Medulla oblongata (tissue), 1 donor: Measurements from ENCODE around the gene NOPCHAP1.
"Not testable (repeated sequence)": the region's sequence is repeated elsewhere in the genome, so short reads cannot be mapped to it uniquely, and the experiment has no call there.

Source experiments
- DNase-seq: peaks from one replicate; pipeline ENCODE4 v3.0.0-alpha.2; 2015; ENCODE audit errors: extremely low spot score

NOPCHAP1 gene, protein sequence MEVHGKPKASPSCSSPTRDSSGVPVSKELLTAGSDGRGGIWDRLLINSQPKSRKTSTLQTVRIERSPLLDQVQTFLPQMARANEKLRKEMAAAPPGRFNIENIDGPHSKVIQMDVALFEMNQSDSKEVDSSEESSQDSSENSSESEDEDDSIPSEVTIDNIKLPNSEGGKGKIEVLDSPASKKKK

DNA sequence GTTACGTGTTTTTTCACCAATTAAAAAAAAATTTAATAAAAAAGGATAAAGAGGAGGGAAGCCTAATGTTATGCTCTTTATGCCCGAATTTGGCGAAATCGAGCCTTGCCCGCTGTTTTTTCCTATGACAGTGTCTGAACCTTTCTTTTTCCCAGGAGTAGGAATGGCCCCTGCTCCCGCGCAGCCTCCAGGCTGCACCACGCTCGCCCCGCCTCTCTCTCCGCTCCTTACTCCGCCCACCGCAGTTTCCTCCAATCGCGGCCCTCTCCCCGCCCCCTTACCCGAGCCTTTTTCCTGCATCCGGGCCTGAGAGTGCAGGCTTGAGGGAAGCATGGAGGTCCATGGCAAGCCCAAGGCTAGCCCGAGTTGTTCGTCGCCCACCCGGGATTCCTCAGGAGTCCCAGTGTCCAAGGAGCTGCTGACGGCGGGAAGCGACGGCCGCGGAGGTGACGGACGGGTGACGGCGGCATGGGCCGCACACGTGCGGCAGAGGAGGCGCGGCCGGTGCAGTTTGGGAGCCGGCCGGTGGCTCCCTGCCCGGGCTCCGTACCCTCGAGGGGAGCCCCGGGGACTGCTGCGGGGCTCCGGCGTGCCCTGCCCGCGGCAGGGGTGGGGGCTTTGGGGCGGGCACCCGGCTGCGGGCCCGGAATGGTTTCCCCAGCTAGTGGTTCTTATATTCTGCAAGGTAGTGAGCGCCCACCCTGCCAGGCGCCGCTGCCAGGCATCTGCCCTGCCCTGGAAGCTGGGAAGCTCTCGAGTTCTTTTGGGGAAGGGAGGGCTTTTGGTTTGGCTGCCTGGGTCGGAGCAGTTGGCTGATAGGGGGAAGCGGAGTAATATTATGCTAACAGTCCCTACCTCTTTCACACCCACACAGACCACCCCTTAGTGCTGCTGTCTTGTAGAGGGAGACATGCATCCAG is at the start of gene NOPCHAP1:
TSS of gene NOPCHAP1 (plus strand) at position 295 of the 920 bp plus-strand sequence. CDS start at position 332, 37 bp downstream.
- peak; percentile 95 for DNase-seq

DNA sequence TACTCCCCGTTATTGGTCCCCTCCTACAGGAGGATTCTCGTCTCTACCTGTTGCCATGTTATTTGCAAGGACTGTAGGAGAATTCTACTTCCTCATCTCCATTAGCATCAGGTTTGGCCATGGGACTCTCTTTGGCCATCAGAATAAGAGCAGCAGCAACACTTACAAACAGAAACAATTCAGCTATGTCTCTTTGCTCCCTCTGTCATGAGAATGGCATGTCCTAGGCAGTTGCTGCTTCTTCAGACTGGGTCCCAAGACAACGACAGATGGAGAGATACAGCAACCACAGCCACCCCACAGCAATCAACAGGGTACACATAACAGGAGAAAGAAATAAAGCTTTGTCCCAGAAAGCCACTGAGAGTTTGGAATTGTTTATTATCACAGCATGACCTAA is 47.7 kb upstream of the NOPCHAP1 start:
- no peak for DNase-seq

DNA sequence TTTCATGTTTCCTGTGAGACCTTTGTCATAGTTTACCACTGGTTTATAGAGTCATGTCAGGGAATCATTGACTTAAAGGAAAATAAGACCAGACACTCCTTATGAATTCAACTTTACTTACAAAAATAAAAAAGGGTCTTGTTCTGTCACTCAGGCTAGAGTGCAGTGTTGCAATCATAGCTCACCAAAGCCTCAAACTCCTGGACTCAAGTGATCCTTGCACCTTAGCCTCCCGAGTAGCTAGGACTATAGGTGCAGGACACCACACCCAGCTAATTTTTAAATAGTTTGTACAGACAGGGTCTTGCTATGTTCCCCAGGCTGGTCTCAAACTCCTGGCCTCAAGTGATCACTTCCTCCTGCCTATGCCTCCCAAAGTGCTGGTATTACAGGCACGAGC is 47.0 kb upstream of the NOPCHAP1 start:
- DNase-seq, result no peak

DNA sequence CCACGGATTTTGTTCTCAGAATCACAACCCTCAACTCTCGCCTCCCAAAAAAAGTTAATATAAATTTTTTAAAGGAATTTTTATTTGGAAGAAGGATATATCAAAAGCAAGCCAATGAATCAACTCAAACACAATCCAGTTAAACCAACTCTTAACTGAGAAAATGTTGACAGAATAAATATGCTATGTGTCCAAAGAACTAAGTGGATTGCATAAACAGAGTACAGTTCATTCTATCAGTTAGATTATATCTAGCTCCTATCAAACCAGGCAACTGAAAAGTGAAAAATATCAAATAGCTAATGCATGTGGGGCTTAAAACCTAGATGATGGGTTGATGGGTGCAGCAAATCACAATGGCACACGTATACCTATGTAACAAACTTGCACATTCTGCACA is 44.7 kb upstream of the NOPCHAP1 start:
- DNase-seq, result no peak

DNA sequence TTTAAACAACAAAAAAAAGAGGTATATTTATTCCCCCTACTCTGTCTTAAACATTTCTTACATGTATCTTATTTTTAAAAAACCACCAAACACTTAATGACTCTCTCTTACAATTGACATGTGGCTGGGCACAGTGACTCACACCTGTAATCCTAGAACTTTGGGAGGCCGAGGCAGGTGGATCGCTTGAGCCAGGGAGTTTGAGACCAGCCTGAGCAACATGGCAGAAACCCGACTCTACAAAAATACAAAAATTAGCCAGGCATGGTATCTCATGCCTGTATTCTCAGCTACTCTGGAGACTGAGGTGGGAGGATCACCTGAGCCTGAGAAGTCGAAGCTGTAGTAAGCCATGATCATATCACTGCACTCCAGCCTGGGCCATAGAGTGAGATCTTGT is 44.0 kb upstream of the NOPCHAP1 start:
- DNase-seq, result no peak

DNA sequence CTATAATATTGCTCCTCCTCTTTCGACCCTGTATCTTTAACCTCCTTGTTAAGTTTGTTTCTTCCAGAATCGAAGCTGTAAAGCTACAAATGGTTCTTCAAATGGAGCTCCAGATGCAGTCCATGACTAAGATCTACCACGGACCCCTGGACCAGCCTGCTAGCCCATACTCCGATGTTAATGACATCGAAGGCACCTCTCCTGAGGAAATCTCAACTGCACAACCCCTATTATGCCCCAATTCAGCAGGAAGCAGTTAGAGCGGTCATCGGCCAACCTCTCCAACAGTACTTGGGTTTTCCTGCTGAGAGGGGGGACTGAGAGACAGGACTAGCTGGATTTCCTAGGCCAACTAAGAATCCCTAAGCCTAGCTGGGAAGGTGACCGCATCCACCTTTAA is 42.7 kb upstream of the NOPCHAP1 start:
- not testable (repeated sequence) for DNase-seq

DNA sequence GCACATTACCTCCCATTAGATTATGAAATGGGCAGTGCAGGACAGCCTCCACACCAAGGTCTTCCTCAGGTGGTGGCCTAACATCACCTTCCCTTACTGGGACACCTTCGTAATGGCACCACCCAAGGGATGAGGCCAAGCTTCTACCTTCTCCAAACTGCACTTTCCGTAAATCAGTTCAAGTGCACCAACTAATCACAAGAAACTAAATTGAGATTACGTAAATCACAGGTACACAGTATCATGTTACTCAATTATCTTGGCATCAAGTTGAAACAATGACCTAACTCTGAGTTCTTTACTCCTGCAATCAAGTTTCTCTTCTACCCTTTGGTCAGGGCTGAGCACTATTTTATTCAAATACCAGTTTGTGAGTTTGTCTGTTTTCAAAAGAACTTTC is 41.9 kb upstream of the NOPCHAP1 start:
- no peak for DNase-seq

DNA sequence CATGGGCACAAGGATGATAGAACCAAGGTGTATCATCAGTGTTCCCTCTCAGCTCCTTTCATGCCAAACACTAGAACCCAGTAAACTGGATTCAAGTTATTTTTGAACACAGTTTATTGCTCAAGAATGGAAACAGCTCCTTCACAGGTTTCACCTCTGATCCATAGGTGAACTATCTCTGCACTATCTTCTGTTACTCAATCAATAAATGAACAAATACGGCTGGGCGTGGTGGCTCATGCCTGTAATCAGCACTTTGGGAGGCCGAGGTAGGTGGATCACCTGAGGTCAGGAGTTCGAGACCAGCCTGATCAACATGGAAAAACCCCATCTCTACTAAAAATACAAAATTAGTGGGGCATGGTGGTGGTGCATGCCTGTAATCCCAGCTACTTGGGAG is 37.4 kb upstream of the NOPCHAP1 start:
- not testable (repeated sequence) for DNase-seq

DNA sequence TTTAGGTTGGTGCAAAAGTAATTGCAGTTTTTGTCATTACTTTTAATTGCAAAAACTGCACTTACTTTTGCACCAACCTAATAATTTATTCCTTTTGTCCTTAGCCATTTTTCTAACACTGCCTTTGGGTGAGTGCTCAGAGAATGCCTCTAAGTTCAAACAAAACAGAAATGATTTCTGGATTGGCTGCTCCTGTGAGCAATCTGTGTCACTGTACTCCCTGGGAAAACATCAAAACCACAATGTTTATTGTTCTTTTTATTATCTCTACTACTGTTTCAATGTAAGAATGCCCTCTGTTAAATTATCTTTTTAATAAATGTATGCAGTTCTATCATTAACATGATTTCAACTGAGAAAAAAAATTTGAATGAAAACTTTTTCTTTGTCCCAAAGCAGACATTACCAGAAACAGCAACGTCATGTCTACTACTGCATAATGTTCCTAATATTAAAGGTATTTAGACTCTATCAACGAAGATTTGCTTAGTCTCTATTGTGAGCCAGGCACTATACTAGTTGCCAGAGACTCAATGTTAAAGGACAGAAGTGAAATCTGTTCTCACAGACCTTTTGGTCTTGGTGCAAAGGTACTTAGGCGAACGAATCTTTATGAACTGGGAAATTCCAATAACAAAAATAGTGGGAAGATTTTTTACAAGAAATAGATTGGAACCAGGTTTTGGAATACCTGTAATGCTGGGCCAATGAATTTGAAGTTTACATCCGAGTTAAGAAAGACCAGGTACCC is 34.2 kb upstream of the NOPCHAP1 start:
- no peak for DNase-seq

DNA sequence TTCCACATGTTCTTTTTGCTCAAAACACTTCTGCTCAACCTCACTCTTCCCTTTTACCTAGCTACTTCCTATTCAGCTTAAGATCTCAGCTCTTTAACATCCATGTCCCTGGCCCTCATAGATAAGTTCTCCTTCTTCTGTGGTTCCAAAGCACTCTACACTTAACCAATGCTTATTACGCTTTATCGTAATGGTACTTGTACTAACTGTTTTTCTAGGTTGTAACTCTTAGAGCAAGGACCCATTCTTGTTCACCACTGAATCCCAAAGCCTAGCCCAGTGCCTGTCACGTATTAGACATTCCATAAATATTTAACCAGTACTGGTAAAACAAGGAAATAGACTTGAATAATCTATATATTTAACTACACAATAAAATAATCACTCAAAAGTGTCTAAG is 33.3 kb upstream of the NOPCHAP1 start:
- no peak for DNase-seq

DNA sequence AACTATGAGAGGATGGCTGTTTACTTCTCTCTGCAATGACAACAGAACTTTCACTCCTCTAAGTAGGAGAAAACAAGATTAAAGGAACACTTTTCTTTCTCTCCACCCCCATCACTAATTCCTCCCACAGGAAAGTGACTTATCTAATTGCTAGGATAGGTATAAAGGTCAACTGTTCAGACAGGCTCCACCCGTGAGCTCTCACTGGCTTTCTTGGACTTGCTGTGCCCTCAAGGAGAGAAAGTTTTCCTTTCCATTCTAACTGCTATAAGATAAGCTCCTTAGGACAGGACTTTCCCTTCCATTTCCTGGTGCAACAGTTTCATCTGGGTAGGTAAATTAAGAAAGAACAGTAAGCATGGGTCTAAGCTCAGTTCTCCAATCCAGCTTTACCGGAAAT is 32.8 kb upstream of the NOPCHAP1 start:
- no peak for DNase-seq

DNA sequence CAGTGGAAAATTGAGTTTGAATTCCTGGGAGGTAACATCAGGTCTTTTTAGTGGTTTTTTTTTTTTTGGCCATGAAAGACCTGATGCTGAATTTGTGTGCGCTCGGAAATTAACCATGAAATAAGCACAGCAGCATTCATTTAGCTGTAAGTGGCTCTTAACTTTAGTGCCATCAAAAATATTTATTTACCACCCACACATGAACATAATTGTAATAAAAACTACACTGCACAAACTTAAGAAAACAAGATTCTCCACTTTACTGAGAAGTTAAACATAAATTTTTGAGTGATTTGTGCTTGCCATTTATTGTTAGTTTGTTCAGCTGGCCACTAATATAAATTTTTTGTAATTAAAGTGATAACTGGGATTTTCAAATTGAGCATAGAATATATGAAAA is 30.4 kb upstream of the NOPCHAP1 start:
- DNase-seq, result no peak

DNA sequence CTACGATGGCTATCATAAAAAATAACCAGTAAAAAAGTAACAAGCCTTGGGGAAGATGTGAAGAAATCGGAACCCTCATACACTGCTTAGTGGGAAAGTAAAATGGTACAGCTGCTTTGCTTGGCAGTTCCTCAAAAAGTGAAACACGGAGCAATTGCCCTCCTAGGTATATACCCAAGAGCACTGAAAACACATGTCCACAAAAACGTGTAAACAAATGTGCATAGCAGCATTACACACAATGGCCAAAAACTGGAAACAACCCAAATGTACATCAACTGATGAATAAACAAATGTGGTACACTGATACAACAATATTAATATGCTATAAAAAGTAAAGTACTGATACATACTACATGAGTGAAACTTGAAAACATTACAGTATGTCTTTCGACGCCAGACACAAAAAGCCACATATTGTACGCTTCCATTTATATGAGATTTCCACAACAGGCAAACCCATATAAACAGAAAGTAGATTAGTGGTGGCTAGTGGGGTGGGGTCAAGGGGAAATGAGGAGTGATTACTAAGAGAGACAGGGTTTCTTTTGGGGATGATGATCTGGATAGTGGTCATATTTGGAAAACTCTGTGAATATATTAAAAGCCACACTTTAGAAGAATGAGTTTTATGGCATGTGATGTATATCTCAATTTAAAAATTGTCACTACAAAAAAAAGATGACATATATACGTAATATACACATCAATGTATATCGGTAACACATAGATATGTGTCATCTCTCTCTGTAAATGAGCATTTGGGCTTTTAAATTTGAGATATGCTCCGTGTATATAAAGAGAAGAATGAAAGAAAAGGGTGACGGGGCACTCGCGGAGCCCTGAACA is 29.0 kb upstream of the NOPCHAP1 start:
- peak; percentile 12 for DNase-seq

DNA sequence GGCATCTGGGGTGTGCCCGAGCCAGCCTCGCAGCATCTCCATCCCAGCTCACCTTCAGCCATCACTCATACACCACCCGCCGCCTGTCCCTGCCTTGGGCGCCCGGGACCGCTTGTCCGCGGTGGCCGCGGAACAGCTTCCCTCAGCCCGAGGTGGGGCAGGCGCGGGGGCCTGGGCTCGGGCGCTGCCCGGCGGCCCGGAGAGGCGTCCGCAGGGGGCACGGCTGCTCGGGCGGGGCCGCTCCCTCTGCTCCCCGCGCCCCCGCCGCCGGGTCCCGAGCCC is 28.5 kb upstream of the NOPCHAP1 start:
- no peak for DNase-seq

DNA sequence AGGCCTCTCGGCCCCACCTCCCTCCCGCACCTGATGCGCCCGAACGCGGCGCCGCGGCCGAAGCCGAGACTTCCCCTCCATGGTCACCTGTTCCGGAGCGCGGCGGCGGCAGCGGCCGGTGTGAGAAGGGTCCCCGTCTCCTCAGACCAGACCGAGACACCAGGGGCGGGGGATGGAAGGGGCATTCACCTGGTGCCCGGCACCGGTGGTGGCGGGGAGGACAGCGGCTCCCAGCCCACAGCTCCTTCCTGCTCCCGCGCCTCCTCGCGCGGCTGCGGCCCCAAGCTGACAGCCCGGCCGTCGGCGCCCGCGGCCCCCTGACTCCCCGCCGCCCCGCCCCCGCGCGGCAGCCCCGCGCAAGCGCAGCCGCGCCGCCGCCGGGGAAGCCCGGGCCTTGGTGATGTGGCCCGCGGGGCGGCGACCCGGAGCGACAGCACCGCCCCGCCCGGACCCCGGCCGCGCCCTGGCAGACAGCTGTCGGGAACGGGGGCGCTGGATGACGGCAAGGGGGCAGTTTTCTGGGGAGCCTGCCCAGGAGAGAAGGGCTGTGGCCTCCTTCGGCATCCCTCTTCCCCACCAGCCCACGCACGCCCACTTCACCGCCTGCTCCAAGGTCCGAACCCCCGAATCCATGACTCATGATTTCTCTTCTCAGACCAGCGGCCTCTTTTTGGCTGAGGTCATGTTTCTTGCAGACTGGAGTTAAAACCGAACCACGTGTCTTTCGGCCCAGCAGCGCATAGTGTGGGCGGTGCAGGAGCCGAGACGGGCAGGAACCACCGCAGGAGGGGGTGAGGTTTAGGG is 27.9 kb upstream of the NOPCHAP1 start, which contains the start of gene SLC41A2:
TSS of gene SLC41A2 (minus strand) at position 290 of the 804 bp plus-strand sequence. CDS start 29,763 bp downstream, outside the sequence.
- peak; percentile 74 for DNase-seq

DNA sequence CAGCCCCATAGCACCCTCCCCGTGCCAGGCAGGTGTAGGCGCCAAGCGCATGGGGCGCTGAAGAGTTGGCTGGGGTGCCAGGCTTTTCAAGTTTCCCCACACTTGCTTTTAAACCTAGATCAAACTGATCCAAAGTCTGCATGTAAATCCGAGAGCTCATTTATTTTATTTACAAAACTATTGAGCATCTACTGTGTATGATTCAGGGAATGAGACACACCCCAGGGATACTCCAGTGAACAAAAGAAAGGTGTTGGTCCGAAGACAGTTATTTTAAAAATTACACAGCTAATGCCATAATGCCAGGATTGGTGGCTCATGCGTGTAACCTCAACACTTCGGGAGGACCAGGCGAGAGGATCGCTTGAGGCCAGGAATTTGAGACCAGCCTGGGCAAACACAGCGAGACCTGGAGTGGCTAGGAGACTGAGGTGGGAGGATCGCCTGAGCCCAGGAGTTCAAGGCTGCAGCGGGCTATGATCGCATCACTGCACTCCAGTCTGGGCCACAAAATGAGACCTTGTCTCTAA is 27.2 kb upstream of the NOPCHAP1 start:
- DNase-seq, result no peak

DNA sequence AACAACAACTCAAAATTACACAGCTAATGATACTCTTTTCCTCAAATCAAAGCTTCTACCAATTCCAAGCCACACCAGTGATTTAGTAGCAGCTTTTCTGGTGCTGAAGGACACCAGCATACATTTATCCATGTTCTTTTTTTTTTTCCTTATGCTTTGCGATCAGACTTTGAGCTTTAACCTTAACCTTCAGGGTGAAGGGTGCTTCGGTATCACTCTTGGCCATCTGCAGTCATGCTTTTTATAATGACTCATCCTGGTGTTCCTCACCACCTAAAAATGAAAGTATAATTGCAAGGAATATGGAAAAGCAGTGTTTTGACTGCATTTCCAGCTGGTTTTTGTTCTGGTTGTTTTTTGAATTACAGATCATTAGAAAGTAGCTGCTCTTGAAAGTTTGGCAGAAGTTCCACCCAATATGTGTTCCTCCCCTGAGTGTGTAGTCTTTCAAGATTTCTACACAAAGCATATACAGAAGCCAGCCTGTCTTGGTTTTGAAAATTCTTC is 26.7 kb upstream of the NOPCHAP1 start:
- no peak for DNase-seq

DNA sequence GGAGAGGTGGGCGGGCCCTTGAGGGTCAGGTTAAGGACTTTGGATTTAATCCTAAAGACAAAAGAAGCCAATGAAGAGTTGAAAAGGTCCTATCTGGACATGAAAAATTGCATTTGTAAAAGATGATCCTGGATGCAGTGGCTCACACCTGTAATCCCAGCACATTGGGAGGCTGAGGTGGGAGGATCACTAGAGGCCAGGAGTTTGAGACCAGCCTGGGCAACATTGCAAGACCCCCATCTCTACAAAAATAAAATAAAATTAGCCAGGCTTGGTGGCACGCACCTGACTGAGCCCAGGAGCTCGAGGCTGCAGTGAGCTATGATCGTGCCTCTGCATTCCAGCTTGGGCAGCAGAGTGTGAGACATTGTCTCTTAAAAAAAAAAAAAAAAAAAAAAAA is 25.7 kb upstream of the NOPCHAP1 start:
- no peak for DNase-seq

DNA sequence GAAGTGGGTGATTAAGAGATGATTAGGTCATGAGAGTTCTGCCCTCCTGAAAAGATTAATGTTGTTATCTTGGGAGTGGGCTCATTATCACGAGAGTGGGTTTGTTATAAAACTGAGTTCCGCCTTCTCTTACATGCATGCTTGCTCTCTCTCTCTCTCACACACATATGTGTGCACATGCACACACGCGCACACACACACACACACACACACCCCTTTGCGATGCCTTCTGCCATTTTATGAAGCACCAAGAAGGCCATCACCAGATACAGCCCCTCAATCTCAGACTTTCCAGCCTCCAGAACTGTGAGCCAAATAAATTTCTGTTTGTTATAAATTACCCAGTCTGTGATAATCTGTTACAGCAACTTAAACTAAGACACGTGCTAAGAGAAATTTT is 22.4 kb upstream of the NOPCHAP1 start:
- DNase-seq, result no peak

DNA sequence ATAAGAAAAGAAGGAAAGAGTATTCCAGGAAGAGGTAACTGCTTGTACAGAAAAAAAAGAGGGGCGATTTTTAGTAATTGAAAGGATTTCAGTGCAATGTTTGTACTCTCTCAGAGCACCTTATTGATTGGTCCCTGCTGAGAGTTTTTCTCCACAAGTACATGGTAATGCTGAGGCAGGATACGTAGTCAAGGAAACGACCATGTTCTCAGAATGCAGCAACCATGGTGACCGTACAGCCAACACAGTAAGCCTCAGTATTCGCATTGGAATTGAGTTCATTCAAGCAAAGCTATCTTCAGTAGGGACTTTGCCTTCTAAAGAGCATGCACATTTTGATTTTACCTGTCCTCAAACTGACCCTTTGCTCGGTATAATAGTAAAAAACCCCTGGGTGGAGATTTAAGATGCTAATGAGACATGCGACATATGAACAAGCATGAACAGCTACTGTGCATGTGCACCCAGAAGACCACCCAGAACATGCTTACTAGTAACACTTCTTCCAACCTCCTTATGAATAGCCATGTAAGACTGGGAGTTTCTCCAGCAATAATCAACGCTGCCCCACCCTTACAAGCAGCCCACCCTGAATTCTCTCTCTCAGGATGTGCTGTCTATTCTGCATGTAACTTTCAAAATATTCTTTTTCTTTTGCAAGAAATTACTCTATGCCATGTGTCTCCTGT is 21.8 kb upstream of the NOPCHAP1 start:
- DNase-seq, result no peak
